Mucosa of descending colon (tissue), 3 donors: ENCODE results near the gene KDM1B. TPM values are rescaled to one million over a fixed set of nuclear protein-coding genes. Genes with fewer than 3 reads are reported as not detected.
"Not testable (repeated sequence)": the region's sequence is repeated elsewhere in the genome, so short reads cannot be mapped to it uniquely, and the experiment has no call there.

Experiments
- ATAC-seq: fragments of 200-7000 bp; cut with Tn5 transposase; one replicate; pipeline ENCODE4 v1.9.1; 2020; ENCODE audit warnings: mild to moderate bottlenecking, moderate library complexity
- DNase-seq, 3 donors: peaks; one replicate each; pipeline ENCODE4 v3.0.0-alpha.2; 2020
- H3K36me3 ChIP-seq: fragments of 200-600 bp; one replicate; pipeline ENCODE4 v1.8.0; 2021; ENCODE audit warnings: low read depth, mild to moderate bottlenecking
- H3K4me1 ChIP-seq: fragments of 200-600 bp; one replicate; pipeline ENCODE4 v1.8.0; 2021; ENCODE audit warnings: low read depth, mild to moderate bottlenecking
- H3K4me3 ChIP-seq: fragments of 200-600 bp; one replicate; pipeline ENCODE4 v1.8.0; 2021; ENCODE audit warnings: mild to moderate bottlenecking
- H3K9me3 ChIP-seq: fragments of 200-600 bp; one replicate; pipeline ENCODE4 v1.8.0; 2021; ENCODE audit warnings: mild to moderate bottlenecking
- intact Hi-C, 2 donors: fragments of 100-400 bp; cut with DNase I in 1 of 2; cut with micrococcal nuclease in 1 of 2; formaldehyde crosslinking; loops; one replicate each; pipeline versions ENCODE4 v1.11.0 to v1.11.1; 2022; cut with DNase I, micrococcal nuclease
- total RNA-seq, 3 donors: library from RNA; stranded (reverse); fragmentation: NEBNext Ultra II Directional in 2 of 3; extraction: Animal tissue kit (Norgen Biotek cat#: 25700) in 2 of 3; gene quantifications; one replicate each; pipeline versions ENCODE4 v1.2.1 to v1.2.4, GENCODE V29; 2021 to 2023
- TF ChIP-seq, protein P1 (sequence below): fragments of 200-600 bp; IDR thresholded peaks from one replicate; pipeline ENCODE4 v1.8.0; 2022; ENCODE audit warnings: antibody characterized with exemption, mild to moderate bottlenecking
- donor health status: DM: no; HTN: no; CAD: no; lungs with moderate emphysema.
- donor health status: DM: no; HTN: no; CAD: no.
- donor health status: DM: no; HTN: yes; CAD: no.

The KDM1B gene
- total RNA-seq, 3 donors from 2014 or later = 34.6 to 47.4 (median 37.6) TPM

DNA sequence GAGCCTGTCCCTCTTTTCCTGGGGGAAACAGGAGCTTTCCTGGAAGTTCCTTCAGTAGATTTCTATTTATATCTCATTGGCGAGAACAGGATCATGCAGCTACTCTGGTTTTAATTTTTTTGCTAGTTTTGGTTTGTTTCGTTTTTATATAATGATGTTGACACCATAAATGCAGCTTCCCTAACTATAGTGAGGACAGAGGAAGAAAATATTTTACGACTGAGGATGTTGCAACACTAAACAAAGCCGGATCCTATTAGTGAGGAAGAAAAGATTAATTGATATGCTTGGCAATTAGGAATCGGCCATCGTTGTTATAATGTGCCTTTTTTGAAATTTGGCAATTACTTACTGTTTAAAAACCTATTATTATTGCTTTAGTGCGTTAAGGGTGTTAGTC is 16.6 kb downstream of the KDM1B start:
- intact Hi-C loops = no loop called here
- ATAC-seq (no peak), DNase-seq (no peak)
- H3K9me3 ChIP-seq = no peaks in the 10 kb centered on the region
- H3K4me1 ChIP-seq = no peaks in the 10 kb centered on the region
- peaks cover 7% of the 10 kb centered on the region for H3K36me3 ChIP-seq
- TF ChIP-seq, protein P1, sequence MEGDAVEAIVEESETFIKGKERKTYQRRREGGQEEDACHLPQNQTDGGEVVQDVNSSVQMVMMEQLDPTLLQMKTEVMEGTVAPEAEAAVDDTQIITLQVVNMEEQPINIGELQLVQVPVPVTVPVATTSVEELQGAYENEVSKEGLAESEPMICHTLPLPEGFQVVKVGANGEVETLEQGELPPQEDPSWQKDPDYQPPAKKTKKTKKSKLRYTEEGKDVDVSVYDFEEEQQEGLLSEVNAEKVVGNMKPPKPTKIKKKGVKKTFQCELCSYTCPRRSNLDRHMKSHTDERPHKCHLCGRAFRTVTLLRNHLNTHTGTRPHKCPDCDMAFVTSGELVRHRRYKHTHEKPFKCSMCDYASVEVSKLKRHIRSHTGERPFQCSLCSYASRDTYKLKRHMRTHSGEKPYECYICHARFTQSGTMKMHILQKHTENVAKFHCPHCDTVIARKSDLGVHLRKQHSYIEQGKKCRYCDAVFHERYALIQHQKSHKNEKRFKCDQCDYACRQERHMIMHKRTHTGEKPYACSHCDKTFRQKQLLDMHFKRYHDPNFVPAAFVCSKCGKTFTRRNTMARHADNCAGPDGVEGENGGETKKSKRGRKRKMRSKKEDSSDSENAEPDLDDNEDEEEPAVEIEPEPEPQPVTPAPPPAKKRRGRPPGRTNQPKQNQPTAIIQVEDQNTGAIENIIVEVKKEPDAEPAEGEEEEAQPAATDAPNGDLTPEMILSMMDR = no peak
- no peak overlapping the region for H3K4me3 ChIP-seq

DNA sequence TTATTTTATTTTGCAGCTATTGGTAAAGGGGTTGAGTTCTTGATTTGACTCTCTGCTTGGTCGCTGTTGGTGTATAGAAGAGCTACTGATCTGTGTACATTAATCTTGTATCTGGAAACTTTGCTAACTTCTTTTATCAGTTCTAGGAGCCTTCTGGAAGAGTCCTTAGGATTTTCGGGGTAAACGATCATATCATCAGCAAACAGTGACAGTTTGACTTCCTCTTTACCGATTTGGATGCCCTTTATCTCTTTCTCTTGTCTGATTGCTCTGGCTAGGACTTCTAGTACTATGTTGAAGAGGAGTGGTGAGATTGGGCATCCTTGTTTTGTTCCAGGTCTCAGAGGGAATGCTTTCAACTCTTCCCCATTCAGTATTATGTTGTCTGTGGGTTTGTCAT is 21.0 kb downstream of the KDM1B start:
- H3K4me3 ChIP-seq, DNase-seq, intact Hi-C loops, ATAC-seq, H3K36me3 ChIP-seq, H3K9me3 ChIP-seq: not testable (repeated sequence)
- H3K4me1 ChIP-seq = peaks cover 17% of the 10 kb centered on the region

GRCh38 chr6:18177286-18177965 is 22.2 kb downstream of the KDM1B start:
- Histone ChIP-seq H3K36me3 (no peaks in the 10 kb centered on the region), H3K4me3 (no peak overlapping the region), H3K4me1 (peaks cover 17% of the 10 kb centered on the region), H3K9me3 (peaks cover 4% of the 10 kb centered on the region)
- DNase-seq (peak in 2 of 3 donors; percentile 47 to 52), ATAC-seq (peak; percentile 90)
- intact Hi-C loops = no loop called here
- TF ChIP-seq, protein P1 = no peak

DNA sequence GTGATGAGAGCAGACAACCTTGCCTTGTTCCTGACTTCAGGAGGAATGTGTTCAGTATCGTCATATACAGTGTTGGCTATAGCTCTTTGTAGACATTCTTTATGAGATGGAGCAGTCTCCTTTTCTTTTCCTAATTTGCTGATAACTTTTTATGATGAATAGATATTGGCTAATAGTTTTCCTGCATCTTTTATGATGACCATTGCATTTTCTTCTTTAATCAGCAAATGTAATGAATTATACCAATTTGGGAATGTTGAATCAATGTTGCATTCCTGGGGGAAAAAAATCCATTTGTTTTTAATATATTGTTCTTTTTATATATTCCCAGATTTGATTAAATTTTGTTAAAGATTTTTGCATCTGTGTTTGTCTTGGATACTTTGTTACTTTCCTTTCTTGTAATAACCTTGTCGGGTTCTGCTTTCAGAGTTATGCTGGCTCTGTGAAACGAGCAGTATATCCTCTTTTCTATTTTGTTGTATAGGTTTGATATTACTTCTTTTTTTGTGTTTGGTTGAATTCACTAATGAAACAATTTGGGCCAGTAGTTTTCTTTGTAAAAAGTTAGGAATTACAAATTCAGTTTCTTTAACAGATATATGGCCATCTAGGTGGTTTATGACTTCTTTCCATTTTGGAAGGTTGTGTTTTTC is 23.9 kb downstream of the KDM1B start:
- no peak for ATAC-seq
- DNase-seq = no peak
- Histone ChIP-seq H3K4me1 (peaks cover 17% of the 10 kb centered on the region), H3K9me3 (peaks cover 4% of the 10 kb centered on the region), H3K36me3 (no peaks in the 10 kb centered on the region), H3K4me3 (no peak overlapping the region)
- TF ChIP-seq, protein P1 = no peak
- intact Hi-C loops = no loop called here

DNA sequence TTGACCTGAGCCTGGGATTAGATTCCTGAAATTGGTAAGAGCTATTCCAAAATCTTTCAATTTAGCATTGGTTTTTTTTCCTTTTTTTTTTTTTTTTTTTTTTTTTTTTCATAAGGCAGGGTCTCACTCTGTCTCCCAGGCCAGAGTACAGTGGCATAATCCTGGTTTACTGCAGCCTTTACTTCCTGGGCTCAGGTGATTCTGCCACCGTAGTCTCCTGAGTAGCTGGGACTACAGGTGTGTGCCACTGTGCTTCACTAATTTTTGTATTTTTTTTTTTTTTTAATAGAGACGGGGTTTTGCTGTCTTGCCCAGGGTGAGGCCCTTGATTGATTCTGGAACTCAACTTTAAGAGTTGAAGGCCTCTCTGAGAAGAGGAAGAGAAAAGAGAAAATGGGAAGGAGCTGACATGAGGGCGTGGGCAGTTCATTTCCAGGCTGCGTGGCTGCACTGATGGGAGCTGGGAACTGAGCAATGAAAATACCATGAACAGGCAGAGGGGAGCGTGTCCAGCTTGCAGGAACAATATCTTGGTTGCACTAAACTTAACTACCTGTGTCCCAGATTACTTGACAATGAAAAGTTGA is 24.6 kb downstream of the KDM1B start:
- Histone ChIP-seq H3K4me1 (peaks cover 17% of the 10 kb centered on the region), H3K9me3 (peaks cover 4% of the 10 kb centered on the region), H3K4me3 (no peak overlapping the region), H3K36me3 (no peaks in the 10 kb centered on the region)
- intact Hi-C loops = no loop called here
- ATAC-seq (peak; percentile 87), DNase-seq (peak in 2 of 3 donors; percentile 53 to 64)
- TF ChIP-seq, protein P1 = no peak

DNA sequence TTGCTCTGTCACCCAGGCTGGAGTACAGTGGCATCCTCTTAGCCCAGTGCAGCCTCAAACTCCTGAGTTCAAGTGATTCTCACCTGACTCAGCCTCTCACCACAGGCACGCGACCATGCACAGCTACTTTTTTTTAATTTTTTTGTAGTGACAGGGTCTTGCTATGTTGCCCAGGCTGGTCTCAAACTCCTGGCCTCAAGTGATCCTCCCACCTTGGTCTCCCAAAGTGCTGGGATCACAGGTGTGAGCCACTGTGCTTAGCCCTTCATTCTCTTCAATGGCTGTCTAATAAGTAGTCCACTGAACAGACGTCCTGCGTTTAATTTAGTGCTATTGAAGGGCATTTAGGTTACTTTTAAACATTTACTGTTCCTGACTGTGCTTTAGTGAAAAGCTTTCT is 27.3 kb downstream of the KDM1B start:
- no peaks in the 10 kb centered on the region for H3K36me3 ChIP-seq
- DNase-seq (no peak), ATAC-seq (no peak)
- H3K4me1 ChIP-seq = peaks cover 25% of the 10 kb centered on the region
- intact Hi-C loops = no loop called here
- TF ChIP-seq, protein P1 = no peak
- H3K4me3 ChIP-seq = no peak overlapping the region
- H3K9me3 ChIP-seq = no peaks in the 10 kb centered on the region
